NCI-H128 (cell line): ENCODE results near the gene WNK4.
"Not testable (repeated sequence)": the region's sequence is repeated elsewhere in the genome, so short reads cannot be mapped to it uniquely, and the experiment has no call there.

Experiments used
- DNase-seq: peaks from one replicate; lab custom pipeline; 2025; ENCODE audit not compliant: unreplicated experiment; lab: John Stamatoyannopoulos, UW

WNK4 gene

DNA sequence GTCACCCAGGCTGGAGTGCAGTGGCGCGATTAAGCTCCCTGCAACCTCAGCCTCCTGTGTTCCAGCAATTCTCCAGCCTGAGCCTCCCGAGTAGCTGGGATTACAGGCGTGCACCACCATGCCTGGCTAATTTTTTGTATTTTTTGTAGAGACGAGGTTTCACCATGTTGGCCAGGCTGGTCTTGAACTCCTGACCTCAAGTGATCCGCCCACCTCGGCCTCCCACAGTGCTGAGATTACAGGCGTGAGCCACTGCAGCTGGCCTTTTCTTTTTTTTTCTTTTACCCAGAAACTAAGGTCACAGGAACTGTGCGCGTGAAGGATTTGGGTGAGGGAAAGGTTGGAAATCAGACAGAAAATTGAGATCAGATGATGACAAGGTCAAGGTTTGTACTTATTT lies 10.4 kb upstream of the WNK4 start:
- not testable (repeated sequence) for DNase-seq

DNA sequence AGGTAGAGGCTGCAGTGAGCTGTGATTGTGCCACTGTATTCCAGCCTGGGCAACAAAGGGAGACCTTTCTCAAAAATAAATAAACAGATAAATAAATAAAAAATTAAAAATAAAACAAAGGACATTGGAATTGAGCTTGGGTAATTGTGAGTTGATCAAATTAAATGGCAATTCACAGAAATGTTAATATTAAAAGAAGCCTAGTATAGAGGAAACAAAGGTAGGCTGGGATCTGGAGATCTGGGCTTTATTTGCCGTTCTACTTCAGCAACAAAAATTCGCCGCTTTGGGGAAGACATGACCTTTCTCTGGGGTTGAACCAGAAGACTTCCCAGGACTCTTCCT lies 7.5 kb upstream of the WNK4 start:
- DNase-seq, result no peak

DNA sequence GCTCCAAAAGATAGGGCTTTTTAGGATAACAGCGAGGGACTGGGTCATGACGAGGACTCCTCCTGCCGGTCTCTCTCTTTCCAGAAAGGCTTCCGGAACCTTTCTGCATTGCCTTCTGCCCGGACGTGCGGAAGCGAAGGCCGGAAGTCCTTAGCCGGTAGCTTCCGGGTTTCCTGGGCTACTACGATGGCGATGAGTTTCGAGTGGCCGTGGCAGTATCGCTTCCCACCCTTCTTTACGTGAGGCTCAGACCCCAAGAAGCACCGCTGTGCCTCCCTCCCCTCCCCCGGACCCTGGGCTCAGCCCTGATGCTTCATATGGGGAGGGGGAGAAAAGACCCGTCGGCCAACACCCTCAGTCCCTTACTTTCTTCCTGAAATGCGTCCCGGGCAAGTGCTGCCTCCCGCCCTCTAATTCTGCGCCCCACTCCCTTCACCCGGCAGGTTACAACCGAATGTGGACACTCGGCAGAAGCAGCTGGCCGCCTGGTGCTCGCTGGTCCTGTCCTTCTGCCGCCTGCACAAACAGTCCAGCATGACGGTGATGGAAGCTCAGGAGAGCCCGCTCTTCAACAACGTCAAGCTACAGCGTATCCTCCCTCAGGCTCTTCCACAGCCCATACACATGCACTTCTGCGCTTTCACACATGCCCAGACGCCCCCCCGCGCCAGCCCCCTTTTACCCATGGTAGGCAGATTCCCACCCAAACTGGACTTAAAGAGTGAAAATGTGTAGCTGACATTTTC lies 6.9 kb upstream of the WNK4 start, which contains the start of gene VPS25:
VPS25 (plus strand) TSS at position 160 of the 746 bp plus-strand sequence; CDS start at position 187, 27 bp downstream.
- DNase-seq, result peak; percentile 13

DNA sequence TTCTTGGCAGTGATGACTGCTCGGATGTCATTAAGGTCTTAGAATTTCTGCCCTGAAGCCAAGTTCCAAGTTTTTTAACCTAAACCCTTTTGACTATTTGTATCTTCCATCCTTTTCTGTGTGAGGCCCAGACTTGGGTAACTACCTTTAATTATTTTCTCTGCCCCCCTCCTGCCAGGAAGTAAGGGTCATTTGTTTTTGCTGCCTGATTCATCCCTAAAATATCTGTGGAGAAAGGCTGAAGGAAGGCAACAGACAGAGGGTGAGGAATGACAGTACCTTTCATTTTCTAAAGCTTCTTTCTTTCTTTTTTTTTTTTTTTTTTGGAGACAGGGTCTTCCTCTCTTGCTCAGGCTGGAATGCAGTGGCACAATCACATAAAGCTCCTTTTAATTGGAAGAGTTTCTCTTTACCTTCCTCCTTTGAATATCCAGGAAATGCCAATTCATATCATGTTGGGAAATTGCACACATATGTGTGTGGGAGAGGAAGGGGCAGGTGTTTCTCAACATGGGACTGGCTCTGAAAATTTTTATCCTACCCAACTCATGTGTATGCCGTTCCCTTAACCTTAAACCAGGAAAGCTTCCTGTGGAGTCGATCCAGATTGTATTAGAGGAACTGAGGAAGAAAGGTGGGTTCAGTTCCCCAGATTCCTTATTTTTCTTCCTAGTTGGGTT lies 6.2 kb upstream of the WNK4 start:
- DNase-seq, result no peak

DNA sequence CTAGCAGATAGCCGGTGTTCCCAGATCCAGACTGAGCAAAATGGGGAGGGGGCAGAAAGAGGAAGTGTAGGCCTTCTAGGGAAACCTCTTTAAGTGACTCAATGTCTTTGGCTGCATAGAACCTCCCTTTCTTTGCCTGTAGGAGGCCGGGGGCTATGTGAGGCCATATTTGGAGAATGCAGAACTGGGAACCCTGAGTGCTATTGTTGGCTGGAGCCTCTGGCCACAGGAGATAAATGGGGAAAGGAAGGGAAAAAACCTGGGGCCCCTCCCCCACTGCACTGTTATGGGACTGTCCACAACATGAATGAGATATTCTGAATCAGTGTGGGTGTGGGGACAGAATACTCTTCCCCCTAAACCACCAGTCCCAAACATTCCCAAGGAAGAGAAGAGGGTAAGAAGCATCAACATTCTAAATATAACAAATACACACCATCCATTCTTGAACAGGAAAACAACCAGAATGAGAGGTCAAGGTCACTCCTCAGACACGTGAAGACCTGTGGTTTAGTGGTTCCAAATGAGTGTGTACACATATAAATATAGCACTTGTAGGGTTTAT lies 4.8 kb upstream of the WNK4 start:
- no peak for DNase-seq

DNA sequence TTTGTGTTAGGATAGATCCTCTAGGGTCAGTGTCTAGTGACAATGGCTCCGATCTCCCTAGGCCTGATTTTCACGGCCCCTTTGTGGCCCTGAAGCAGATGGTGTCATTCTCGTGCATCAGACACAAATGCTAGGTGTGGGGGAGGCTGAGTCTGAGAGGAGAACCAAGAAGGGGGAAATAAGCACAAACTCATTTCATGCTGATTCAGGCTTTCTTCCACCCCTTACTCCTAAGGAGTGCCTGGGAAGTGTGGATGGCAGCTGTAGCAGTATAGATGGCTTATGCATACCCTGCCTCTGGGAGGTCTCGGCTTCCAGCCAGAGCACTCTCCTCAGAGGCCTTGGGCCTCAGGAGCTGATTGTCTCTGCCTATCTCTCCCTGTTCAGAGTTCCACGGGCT lies 1.8 kb upstream of the WNK4 start:
- no peak for DNase-seq

DNA sequence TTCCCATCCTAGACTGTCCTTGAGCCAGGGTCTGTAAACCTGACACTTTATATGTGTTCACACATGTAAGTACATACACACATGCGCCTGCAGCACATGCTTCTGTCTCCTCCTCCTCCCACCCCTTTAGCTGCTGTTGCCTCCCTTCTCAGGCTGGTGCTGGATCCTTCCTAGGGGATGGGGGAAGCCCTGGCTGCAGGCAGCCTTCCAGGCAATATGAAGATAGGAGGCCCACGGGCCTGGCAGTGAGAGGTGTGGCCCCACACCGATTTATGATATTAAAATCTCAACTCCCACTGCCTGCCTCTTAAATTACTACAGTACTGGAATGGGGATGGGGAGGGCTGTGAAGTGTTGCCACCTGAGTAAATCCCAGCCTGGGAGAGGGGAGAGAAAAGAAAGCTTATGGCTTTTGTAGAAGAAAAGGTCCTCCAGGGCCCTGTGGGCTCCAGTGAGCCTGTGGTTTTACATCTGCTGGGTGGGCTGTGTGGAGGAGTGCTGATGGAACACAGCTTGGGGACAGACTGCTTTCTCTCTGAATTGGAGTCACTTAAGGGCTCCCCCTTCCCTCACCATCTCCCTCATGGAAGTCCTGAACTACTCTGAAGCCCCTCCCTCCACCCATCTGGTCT lies 990 bp upstream of the WNK4 start:
- no peak for DNase-seq

DNA sequence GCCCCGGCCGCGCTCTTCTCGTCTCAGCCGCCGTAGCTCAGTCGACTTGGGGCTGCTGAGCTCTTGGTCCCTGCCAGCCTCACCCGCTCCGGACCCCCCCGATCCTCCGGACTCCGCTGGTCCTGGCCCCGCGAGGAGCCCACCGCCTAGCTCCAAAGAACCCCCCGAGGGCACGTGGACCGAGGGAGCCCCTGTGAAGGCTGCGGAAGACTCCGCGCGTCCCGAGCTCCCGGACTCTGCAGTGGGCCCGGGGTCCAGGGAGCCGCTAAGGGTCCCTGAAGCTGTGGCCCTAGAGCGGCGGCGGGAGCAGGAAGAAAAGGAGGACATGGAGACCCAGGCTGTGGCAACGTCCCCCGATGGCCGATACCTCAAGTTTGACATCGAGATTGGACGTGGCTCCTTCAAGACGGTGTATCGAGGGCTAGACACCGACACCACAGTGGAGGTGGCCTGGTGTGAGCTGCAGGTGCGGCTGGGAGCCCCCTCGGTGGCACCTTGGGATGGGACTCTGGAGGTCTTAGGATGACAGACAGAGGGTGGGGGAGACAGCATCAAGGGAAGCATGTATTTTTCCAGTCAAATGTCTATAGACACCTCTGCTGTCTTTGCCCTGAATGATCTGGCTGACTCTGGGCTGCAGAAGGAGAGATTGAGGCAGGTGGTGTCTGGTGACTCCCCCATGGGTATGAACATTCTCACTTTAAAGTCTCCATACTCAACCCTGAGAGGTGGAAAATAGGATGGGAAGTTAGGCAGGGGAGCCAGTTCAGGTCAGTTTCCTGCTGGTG lies 635 bp downstream of the WNK4 start:
- DNase-seq, result no peak

DNA sequence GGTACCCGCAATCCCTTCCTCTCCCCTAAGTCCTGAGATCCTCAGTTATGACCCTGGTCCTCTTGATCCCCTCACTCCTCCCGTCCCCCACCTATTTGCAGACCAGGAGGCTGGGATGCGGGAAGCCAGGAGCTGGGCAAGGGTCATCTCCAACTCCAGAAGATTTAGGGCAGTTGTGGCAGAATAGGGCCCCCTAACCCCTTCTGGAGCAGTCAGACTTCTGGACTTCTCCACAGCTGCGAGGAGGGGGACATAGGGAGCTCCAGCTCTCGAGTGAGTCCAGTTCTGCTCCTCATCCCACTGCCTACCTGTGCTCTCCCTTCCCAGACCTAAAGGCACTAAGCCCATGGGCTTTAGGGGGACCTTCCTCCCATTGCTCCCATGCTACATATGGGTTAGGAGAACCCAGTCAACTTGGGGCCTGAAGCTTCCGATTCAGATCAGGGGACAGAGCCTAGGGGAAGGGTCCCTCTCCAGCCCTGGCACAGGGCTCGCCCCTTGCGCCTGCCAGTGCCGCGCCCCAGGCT lies 1.3 kb downstream of the WNK4 start:
- no peak for DNase-seq

DNA sequence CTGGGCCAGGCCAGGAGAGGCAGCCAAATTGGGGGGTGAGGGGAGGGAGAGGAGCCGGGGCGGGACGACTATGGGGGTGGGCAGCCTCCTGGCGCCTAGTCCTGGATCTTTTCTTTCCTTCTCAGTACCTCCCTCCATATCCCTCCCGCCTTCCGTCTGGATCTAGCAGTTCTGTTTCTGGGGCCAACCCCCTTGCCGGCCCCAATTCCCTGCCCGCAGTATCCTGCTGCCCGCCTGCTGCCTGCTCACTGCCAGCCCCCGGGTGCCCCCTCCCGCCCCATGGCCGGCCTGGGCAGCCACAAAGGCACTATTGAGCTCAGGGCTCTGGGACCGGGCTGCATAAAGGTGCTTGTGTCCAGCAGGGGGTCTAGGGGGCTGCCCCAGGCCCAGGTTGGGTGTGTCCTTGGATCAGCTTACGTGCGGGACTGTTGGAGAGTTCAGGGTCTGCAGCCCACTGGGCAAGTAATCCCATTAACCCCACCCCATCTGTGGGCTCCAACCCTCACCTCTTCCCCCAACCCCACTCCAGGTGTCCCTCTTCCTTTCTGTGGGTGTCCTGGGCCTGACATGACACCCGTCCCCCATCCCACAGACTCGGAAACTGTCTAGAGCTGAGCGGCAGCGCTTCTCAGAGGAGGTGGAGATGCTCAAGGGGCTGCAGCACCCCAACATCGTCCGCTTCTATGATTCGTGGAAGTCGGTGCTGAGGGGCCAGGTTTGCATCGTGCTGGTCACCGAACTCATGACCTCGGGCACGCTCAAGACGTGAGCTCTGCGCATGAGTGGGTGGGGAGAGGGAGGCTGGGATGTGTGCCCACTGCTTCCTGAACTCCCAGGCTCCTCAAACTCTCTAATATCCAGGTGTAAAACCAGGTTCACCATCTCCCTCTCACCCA lies 2.0 kb downstream of the WNK4 start:
- no peak for DNase-seq

DNA sequence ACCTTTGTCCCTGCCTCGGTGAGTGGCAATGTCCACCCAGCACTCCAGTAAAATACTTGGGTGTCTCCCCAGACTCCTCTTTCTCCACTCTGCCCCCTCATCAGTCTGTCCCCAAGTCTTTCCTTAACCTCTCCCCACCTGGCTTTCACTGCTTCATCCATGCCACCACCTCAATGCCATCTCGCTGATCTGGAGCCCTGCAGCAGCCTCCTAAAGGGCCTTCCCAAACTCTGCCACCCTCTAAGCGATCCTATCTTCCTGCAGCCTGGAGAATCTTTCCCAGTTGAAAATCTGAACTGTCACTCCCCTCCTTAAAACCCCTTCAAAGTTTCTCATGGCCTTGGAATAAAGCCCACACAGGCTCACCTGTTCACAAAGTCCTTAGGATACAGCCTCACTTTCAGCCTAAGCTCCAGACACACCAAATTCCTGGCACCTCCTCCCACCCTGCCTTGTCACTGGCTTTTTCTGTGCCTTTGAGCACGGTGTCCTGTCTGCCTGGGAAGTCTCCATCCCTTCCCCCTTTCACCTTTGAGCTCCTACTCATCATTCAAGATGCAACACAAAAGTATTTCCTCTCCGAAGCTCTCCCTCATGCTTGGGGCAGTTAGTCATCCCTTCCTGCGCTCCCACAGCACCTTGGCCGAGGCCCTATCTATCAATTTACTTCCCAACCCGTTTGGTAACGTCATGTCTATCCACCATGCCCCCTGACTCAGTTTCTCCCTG lies 2.8 kb downstream of the WNK4 start:
- no peak for DNase-seq

DNA sequence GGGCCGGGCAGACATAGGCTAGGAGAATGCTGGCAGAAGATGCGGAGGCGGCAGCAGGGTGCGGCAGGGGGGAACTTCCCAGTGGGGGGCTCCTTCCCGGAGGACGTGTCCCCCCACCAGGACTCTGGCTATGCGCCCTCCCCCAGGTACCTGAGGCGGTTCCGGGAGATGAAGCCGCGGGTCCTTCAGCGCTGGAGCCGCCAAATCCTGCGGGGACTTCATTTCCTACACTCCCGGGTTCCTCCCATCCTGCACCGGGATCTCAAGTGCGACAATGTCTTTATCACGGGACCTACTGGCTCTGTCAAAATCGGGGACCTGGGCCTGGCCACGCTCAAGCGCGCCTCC lies 3.4 kb downstream of the WNK4 start:
- DNase-seq, result no peak

DNA sequence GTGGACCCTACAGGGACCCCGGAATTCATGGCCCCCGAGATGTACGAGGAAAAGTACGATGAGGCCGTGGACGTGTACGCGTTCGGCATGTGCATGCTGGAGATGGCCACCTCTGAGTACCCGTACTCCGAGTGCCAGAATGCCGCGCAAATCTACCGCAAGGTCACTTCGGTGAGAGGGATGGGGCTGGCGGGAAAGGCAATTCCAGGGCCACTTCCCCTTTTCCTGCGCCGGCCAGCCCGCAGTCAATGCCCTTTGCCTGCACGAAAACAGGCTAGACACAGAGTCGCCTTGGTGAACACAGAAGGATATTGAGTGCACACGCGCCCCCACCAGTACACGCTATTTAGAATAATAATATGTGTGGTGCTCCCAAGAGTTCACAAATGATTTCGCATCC lies 4.0 kb downstream of the WNK4 start:
- no peak for DNase-seq

DNA sequence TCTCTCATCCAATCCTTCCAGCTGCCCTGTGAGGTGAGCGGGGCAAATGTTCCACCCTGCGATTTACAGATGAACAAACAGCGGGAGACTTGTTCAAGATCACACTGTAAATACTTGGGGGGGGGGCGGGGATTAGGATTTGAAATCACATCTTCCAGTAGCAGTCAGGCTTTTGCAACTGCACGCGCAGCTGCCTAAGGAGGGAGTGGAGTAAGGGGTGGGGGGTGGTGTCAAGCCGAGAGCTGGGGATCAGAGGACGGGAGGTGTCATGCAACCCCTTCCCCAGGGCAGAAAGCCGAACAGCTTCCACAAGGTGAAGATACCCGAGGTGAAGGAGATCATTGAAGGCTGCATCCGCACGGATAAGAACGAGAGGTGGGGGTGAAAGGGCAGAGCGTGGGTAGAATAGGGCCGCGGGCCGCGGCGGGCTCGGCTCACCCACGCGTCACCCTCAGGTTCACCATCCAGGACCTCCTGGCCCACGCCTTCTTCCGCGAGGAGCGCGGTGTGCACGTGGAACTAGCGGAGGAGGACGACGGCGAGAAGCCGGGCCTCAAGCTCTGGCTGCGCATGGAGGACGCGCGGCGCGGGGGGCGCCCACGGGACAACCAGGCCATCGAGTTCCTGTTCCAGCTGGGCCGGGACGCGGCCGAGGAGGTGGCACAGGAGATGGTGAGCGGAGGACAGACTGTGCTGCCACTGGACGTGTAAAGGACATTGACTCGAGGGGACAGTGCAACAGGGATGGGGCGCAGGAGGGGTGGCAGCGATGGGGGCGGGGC lies 4.6 kb downstream of the WNK4 start:
- DNase-seq, result no peak

DNA sequence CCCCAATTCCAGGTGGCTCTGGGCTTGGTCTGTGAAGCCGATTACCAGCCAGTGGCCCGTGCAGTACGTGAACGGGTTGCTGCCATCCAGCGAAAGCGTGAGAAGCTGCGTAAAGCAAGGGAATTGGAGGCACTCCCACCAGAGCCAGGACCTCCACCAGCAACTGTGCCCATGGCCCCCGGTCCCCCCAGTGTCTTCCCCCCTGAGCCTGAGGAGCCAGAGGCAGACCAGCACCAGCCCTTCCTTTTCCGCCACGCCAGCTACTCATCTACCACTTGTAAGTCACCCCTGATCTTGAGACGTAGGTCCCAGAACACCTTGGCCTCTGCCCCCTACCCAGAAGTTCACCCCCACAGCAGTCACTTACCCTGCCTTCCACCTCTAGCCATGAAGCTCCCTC lies 6.9 kb downstream of the WNK4 start:
- DNase-seq, result no peak

DNA sequence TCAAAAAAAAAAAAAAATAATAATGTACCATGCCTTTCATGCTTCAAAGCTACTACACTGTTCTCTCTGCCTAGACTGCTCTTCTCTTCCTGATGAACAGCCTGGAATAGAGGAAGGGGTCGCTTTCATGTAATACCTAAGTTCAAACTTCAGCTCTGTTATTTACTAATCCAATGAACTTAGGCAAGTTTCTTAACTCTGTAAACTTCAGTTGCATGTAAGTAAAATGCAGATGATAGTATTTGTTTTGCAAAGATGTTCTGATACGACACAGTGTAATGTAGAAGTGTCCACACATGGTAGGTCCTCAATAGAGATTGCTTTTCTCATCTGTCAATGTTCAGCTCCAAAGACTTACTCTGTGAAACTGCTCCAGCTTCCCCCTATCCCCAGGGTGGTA lies 11.5 kb downstream of the WNK4 start:
- DNase-seq, result no peak

DNA sequence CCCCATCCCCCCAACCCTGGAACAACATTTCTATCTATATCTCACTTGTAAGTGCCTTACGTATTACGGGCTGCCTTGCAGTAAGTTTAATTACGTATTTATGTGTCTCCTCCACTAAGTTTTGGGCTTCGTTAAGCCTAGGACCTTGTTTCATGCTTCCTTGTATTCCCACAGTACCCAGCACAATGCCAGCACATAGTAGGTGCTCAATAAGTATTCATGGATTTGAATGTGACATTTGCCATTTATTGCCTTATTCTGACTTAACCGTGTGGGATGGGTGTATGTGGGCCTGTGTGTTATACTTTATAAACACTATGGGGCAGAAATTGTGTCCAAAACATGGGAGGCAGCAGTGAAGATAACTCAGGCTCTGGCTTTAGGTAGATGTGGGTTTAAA lies 12.1 kb downstream of the WNK4 start:
- no peak for DNase-seq

DNA sequence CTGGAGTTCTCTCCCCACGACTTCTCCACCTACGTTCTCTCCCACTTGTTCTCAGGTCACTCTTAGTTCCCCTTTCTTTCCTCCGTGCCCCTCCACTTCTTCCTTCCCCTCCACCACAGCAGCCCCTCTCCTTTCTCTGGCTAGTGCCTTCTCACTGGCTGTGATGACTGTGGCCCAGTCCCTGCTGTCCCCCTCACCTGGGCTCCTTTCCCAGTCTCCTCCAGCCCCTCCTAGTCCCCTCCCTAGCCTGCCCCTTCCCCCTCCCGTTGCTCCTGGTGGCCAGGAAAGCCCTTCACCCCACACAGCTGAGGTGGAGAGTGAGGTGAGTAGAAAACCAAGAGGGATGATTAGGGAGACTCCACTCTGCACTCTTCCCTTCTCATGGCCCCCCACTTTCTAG lies 14.7 kb downstream of the WNK4 start:
- DNase-seq, result no peak

DNA sequence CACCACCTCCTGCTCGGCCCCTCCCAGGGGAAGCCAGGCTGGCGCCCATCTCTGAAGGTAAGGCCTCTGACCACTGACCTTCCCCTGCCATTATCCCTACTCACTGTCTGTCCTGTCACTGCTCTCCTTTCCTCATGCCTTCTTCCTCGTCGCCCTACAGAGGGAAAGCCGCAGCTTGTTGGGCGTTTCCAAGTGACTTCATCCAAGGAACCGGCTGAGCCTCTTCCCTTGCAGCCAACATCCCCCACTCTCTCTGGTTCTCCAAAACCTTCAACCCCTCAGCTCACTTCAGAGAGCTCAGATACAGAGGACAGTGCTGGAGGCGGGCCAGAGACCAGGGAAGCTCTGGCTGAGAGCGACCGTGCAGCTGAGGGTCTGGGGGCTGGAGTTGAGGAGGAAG lies 15.1 kb downstream of the WNK4 start:
- DNase-seq, result no peak
